Measurements from ENCODE around the gene CCDC3. TPM values are rescaled to one million over a fixed set of nuclear protein-coding genes. Genes with fewer than 3 reads are reported as not detected.

CCDC3 gene
- total RNA-seq, 2 donors from 2014 or later = 17.6 to 41.8 TPM

- intact Hi-C loops (cut with DNase I) = no loop called here
- no peaks in the 10 kb centered on the region for H3K27me3 ChIP-seq (replicated peaks; ENCODE audit: insufficient read depth)
- no peaks in the 10 kb centered on the region for H3K9me3 ChIP-seq
- H3K36me3 ChIP-seq = no peaks in the 10 kb centered on the region
- 75% methylated on average over 5 of the region's 5 CpGs for WGBS
- TF ChIP-seq POLR2A (IDR thresholded peaks at IDR 0.05) (no peak), CTCF (IDR thresholded peaks at IDR 0.05) (no peak), POLR2AphosphoS5 (IDR thresholded peaks at IDR 0.05) (no peak)
- no peaks in the 10 kb centered on the region for H3K4me1 ChIP-seq (replicated peaks)
- H3K4me3 ChIP-seq = no peak overlapping the region
- no peak overlapping the region for H3K27ac ChIP-seq
- DNase-seq (ENCODE audit: low spot score) = no peak
Measured at GRCh38 chr10:12940791-12941190, 60.7 kb downstream of the CCDC3 start.

- intact Hi-C loops (cut with DNase I) = no loop called here
- Histone ChIP-seq H3K27ac (no peak overlapping the region), H3K36me3 (no peaks in the 10 kb centered on the region), H3K9me3 (no peaks in the 10 kb centered on the region), H3K27me3 (replicated peaks; ENCODE audit: insufficient read depth) (no peaks in the 10 kb centered on the region), H3K4me1 (replicated peaks) (no peaks in the 10 kb centered on the region), H3K4me3 (no peak overlapping the region)
- no peak for DNase-seq (ENCODE audit: low spot score)
- 68% methylated on average over 4 of the region's 4 CpGs for WGBS
- TF ChIP-seq POLR2AphosphoS5 (IDR thresholded peaks at IDR 0.05) (no peak), POLR2A (IDR thresholded peaks at IDR 0.05) (no peak), CTCF (IDR thresholded peaks at IDR 0.05) (no peak)
Measured at GRCh38 chr10:12938271-12938670, 63.2 kb downstream of the CCDC3 start.

DNA sequence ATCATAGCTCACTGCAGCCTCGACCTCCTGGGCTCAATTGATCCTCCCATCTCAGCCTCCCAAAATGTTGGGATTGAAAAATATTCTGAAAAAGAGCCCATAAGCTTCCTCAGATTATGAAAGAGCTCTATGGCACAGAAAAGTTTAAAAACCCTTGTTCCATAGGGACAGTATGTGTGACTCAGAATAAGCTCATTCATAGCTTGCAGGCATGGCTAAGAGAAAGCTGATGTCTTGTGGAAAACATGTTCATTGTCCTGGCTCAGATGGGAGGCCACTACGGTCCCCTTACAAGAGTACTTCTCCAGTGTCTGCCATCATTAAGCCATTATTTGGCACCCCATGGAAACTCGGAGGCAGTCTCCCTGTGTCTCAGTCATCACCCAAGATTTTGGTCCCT is 64.0 kb downstream of the CCDC3 start:
- intact Hi-C loops (cut with DNase I) = no loop called here
- Histone ChIP-seq H3K9me3 (no peaks in the 10 kb centered on the region), H3K27ac (no peak overlapping the region), H3K4me1 (replicated peaks) (no peaks in the 10 kb centered on the region), H3K4me3 (no peak overlapping the region), H3K27me3 (replicated peaks; ENCODE audit: insufficient read depth) (no peaks in the 10 kb centered on the region), H3K36me3 (no peaks in the 10 kb centered on the region)
- 95% methylated on average over 3 of the region's 3 CpGs for WGBS
- DNase-seq (ENCODE audit: low spot score) = no peak
- no peak for TF ChIP-seq POLR2AphosphoS5 (IDR thresholded peaks at IDR 0.05)
- no peak for TF ChIP-seq POLR2A (IDR thresholded peaks at IDR 0.05)
- no peak for TF ChIP-seq CTCF (IDR thresholded peaks at IDR 0.05)

DNA sequence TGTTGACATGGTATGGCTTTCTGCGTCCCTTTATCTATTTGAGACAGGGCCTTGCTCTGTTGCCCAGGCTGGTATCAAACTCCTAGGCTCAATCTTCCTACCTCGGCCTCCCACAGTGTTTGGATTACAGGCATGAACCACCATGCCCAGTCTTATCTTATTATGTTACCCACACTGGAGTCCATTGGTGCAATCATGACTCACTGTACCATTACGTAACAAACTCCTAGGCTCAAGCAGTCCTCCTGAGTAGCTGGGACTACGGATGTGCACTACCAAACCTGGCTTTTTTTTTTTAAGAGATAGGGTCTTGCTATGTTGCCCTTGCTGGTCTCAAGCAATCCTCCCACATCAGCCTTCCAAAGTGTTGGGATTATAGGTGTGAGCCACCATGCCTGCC is 66.7 kb downstream of the CCDC3 start:
- intact Hi-C loops (cut with DNase I) = no loop called here
- H3K27me3 ChIP-seq (replicated peaks; ENCODE audit: insufficient read depth) = no peaks in the 10 kb centered on the region
- DNase-seq (ENCODE audit: low spot score) = no peak
- 96% methylated on average over 4 of the region's 4 CpGs for WGBS
- no peak overlapping the region for H3K4me3 ChIP-seq
- H3K9me3 ChIP-seq = no peaks in the 10 kb centered on the region
- H3K27ac ChIP-seq = no peak overlapping the region
- no peaks in the 10 kb centered on the region for H3K36me3 ChIP-seq
- TF ChIP-seq CTCF (IDR thresholded peaks at IDR 0.05) = no peak
- no peak for TF ChIP-seq POLR2A (IDR thresholded peaks at IDR 0.05)
- no peak for TF ChIP-seq POLR2AphosphoS5 (IDR thresholded peaks at IDR 0.05)
- no peaks in the 10 kb centered on the region for H3K4me1 ChIP-seq (replicated peaks)

DNA sequence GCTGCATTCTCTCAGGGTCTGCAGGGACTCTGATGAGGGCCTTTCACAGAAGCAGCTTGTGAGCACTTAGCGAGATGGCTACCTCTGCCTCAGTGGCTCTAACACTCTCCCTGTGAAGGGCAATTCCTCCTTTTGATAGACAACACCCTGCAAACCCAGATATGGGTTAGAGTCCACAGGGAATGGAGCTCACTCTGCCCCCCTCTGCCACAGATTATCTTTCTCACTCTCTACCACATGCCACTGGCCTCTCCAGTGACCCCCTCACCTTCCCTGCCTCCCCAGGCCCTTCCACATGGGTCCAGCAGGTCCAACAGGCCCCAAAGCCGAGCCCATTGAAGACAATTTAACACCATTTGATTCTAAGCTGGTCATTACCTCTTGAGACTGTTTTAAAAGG is 72.1 kb downstream of the CCDC3 start:
- no peak overlapping the region for H3K4me3 ChIP-seq
- TF ChIP-seq POLR2AphosphoS5 (IDR thresholded peaks at IDR 0.05) (no peak), CTCF (IDR thresholded peaks at IDR 0.05) (no peak), POLR2A (IDR thresholded peaks at IDR 0.05) (no peak)

More for the DNA sequence above, 72.1 kb downstream of the CCDC3 start:
- Histone ChIP-seq H3K36me3 (no peaks in the 10 kb centered on the region), H3K9me3 (no peaks in the 10 kb centered on the region), H3K4me1 (replicated peaks) (no peaks in the 10 kb centered on the region), H3K27ac (no peak overlapping the region), H3K27me3 (replicated peaks; ENCODE audit: insufficient read depth) (no peaks in the 10 kb centered on the region)
- intact Hi-C loops (cut with DNase I) = no loop called here
- 92% methylated on average over 2 of the region's 2 CpGs for WGBS
- no peak for DNase-seq (ENCODE audit: low spot score)
